DMS 273 treated with DMSO at 0.1 percent for 48 hours (cell line): ENCODE results near the gene USP34.
"Not testable (repeated sequence)": the region's sequence is repeated elsewhere in the genome, so short reads cannot be mapped to it uniquely, and the experiment has no call there.

Experiments
- DNase-seq: peaks from one replicate; lab custom pipeline; 2025; lab: John Stamatoyannopoulos, UW

Gene USP34

DNA sequence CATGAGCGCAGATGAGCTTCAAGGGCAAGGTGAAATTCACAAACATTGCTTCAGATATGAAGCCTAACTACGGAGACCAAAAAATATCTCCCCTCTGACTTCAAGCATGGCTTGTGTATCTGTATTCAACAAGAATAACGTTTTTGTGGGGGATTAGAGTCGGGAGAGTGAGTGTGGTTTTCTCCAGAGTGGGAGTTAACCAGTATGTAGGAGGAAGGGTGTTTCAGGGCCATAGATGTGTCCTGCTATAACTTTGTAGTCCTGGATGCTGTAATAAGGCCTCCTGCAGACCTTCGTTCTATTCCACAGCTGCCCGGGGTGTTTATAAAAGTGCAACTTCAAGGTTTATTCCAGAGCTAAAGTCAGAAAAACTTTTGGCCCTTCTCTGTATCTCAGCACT lies 321.8 kb downstream of the USP34 start:
- no peak for DNase-seq

- not testable (repeated sequence) for DNase-seq
Observed at GRCh38 chr2:61148091-61148490, 322.8 kb downstream of the USP34 start.

- DNase-seq: no peak
Observed at GRCh38 chr2:61145990-61146389, 324.9 kb downstream of the USP34 start.

GRCh38 chr2:61144697-61145268 lies 326.1 kb downstream of the USP34 start:
- peak; percentile 94 for DNase-seq

DNA sequence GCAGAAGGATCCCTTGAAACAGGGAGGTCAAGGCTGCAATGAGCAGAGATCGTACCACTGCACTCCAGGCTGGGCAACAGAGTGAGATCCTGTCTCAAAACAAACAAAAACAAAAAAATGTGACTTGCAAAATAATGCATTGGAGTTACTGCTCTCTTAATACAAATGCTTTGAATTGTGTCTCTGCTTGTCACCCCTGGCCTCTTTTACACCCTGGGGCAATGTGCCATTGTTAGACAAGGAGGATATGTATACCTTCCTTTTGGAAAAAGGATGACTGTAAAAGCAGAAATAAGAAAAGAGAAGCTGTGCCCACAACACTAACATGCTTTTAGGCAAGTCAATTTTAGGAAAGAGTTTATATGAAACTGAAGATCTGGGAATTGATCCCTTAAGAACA lies 329.7 kb downstream of the USP34 start:
- DNase-seq: no peak

- no peak for DNase-seq
Observed at GRCh38 chr2:61138859-61139258, 332.0 kb downstream of the USP34 start.
